Stomach (tissue), 9 donors: ENCODE results near the gene BRAF. TPM values are rescaled to one million over a fixed set of nuclear protein-coding genes. Genes with fewer than 3 reads are reported as not detected.

ENCODE experiments used
- DNase-seq, 2 donors: peaks; one replicate each; pipeline versions ENCODE4 v3.0.0 to v3.0.0-alpha.2; 2013 to 2019
- H3K27ac ChIP-seq, 5 donors: fragments of 200-600 bp in 4 of 5; sonication (generic) in 4 of 5; one replicate each; pipeline ENCODE4 v1.5.1; 2013 to 2019; ENCODE audit warnings: mild to moderate bottlenecking in 1 of 5, moderate library complexity in 1 of 5
- H3K27me3 ChIP-seq, 3 donors: fragments of 200-600 bp; sonication (generic); one replicate each; pipeline ENCODE4 v1.5.1; 2017 to 2019; ENCODE audit warnings: mixed run types in 1 of 3
- H3K36me3 ChIP-seq, 4 donors: fragments of 200-600 bp; sonication (generic); 1 replicate in 3 of 4; 2 replicates in 1 of 4; pipeline ENCODE4 v1.5.1; 2016 to 2019
- H3K4me1 ChIP-seq, 4 donors: fragments of 200-600 bp; sonication (generic); one replicate each; pipeline ENCODE4 v1.5.1; 2016 to 2019
- H3K4me3 ChIP-seq, 4 donors: fragments of 200-600 bp; sonication (generic) in 3 of 4; one replicate each; pipeline ENCODE4 v1.5.1; 2016 to 2019; ENCODE audit warnings: mild to moderate bottlenecking in 1 of 4
- H3K9me3 ChIP-seq, 4 donors: fragments of 200-600 bp; sonication (generic); one replicate each; pipeline ENCODE4 v1.5.1; 2016 to 2019
- EP300 ChIP-seq: sonication (generic); formaldehyde crosslinking; IDR thresholded peaks from one replicate; pipeline ENCODE4 v1.6.1; 2017; ENCODE audit warnings: antibody characterized with exemption
- POLR2A ChIP-seq, 4 donors: fragments of 450-650 bp; IDR thresholded peaks; one replicate each; pipeline ENCODE4 v1.6.1; 2016; ENCODE audit warnings: antibody characterized with exemption in 4 of 4, control low read depth in 2 of 4, mild to moderate bottlenecking in 1 of 4, moderate library complexity in 1 of 4
- POLR2AphosphoS5 ChIP-seq, 3 donors: sonication (generic); formaldehyde crosslinking; IDR thresholded peaks; one replicate each; pipeline ENCODE4 v1.6.1; 2016; ENCODE audit warnings: antibody characterized with exemption in 3 of 3
- WGBS, 5 donors: extraction: QIAGEN DNeasy Blood & Tissue Kit in 3 of 5; methylation state at CpG; one replicate each; pipeline versions ENCODE4 v1.1.5 to v1.1.7; 2013 to 2018; 5-methylcytosine and 5-hydroxymethylcytosine counted together
- intact Hi-C: fragments of 100-400 bp; cut with DNase I; formaldehyde crosslinking; loops from one replicate; pipeline ENCODE4 v1.15.1; 2023; ENCODE audit warnings: low total_unique reads
- polyA plus RNA-seq, 3 donors: library from polyadenylated mRNA; stranded (reverse); fragments of 200-250 nt; gene quantifications; one replicate each; pipeline ENCODE4 v1.2.3, GENCODE V29; 2013
- total RNA-seq, 5 donors: library from RNA; depleted of rRNA; stranded (reverse); fragments of >200 nt; gene quantifications; one replicate each; pipeline versions ENCODE4 v1.1.0 to v1.2.3, GENCODE V29; 2014 to 2016
- TF ChIP-seq, protein P1 (sequence below), 7 experiments: fragments of 450-650 bp in 4 of 7; fragments of 200-600 bp in 3 of 7; sonication (generic) in 3 of 7; IDR thresholded peaks; one replicate each; pipeline ENCODE4 v1.5.1; 2016 to 2019; ENCODE audit warnings: antibody characterized with exemption in 7 of 7, control low read depth in 2 of 7, mild to moderate bottlenecking in 1 of 7
- donor health status: healthy with polysubstance abuse.
- donor health status: Bipolar disorder and iron deficiency.
- donor health status: healthy.

The BRAF gene
- total and polyA plus RNA-seq, 8 donors: 3.9 to 105 (median 33.3) TPM

DNA sequence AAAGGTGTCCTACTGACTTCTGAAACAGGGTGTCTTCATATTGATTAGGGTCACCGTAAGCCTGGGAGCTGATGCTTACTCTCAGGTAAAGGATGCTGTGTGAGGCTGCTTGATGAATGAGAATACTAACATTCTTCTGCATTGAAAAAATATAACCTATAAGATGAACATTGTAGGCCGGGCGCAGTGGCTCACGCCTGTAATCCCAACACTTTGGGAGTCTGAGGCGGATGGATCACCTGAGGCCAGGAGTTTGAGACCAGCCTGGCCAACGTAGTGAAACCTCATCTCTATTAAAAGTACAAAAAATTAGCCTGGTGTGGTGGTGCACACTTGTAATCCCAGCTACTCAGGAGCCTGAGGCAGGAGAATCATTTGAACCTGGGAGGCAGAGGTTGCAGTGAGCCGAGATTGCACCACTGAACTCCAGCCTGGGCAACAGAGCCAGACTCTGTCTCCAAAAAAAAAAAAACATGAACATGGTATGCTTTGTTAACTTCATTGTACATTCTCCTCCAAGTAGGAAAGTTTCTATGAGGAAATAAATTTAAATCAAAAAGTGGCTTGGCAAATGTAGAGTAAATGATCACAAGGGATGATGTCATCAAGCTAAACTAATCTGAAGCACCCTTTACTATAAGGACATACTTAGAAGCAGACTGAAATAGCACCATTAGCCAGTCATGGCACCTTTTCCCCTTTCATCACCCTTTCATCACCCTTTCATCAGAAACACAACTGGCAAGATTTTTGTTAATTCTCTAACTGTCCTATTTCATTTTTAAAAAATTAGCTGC lies 1.5 kb upstream of the BRAF start:
- intact Hi-C loops: no loop called here
- no peak for DNase-seq
- H3K27ac ChIP-seq: no peak overlapping the region
- H3K4me1 ChIP-seq: peaks cover 8 to 35% (median 26%) of the 10 kb centered on the region in 4 donors
- TF ChIP-seq POLR2A (IDR thresholded peaks at IDR 0.05) (no peak), POLR2AphosphoS5 (IDR thresholded peaks at IDR 0.05) (no peak)
- TF ChIP-seq, protein P1, sequence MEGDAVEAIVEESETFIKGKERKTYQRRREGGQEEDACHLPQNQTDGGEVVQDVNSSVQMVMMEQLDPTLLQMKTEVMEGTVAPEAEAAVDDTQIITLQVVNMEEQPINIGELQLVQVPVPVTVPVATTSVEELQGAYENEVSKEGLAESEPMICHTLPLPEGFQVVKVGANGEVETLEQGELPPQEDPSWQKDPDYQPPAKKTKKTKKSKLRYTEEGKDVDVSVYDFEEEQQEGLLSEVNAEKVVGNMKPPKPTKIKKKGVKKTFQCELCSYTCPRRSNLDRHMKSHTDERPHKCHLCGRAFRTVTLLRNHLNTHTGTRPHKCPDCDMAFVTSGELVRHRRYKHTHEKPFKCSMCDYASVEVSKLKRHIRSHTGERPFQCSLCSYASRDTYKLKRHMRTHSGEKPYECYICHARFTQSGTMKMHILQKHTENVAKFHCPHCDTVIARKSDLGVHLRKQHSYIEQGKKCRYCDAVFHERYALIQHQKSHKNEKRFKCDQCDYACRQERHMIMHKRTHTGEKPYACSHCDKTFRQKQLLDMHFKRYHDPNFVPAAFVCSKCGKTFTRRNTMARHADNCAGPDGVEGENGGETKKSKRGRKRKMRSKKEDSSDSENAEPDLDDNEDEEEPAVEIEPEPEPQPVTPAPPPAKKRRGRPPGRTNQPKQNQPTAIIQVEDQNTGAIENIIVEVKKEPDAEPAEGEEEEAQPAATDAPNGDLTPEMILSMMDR (IDR thresholded peaks at IDR 0.05): no peak
- WGBS, 5 donors: 94 to 98% (median 96%) methylated on average over 7 of the region's 7 CpGs
- H3K4me3 ChIP-seq: no peak overlapping the region
- H3K36me3 ChIP-seq: no peaks in the 10 kb centered on the region
- no peaks in the 10 kb centered on the region for H3K27me3 ChIP-seq
- no peaks in the 10 kb centered on the region for H3K9me3 ChIP-seq

DNA sequence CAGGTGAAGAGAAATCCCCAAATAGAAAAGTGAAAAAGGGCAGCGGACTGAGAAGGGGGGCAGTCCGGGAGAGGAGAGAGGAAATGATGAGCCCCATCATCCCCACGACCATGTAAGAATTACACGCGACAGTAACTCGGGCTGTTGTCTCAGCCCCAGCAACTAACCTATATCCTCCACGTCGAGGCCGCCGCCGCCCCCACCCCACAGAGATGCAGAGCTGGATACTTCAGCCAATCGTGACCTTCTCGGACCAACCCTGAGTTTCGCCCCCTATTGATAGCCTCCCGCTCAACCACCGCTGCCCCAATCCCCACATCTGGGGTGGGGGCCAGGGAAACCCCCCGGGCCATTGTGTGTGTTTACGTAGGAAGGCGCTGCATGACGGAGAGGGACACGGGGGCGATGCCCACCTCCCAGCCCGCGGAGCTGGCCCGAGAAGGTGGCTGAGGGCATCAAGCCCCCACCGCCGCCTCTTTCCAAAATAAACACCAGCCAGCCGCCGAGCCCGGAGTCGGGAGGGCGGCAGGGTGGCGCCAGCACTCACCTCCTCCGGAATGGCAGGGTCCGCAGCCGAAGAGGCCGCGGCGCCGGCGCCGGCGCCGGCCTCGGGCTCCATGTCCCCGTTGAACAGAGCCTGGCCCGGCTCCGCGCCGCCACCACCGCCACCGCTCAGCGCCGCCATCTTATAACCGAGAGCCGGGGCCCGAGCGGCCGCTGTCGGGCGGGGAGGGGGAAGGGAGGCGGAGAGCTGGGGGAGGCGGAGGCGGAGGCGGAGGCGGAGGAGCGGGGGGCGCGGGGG lies 509 bp downstream of the BRAF start:
- peak overlapping the region; percentile 96 to 100 (median 99) for H3K27ac ChIP-seq
- H3K4me3 ChIP-seq: peak overlapping the region; percentile 85 to 97 (median 95)
- H3K27me3 ChIP-seq: no peaks in the 10 kb centered on the region
- H3K4me1 ChIP-seq: peaks cover 17 to 47% (median 38%) of the 10 kb centered on the region in 4 donors
- DNase-seq: peak; percentile 75 to 94
- 0 to 3% (median 0%) methylated on average over 16 to 69 of the region's 69 CpGs for WGBS, 5 donors
- TF ChIP-seq, protein P1 (IDR thresholded peaks at IDR 0.05): peak in 3 of 7 experiments; percentile 30 to 42 (median 39)
- no peak for TF ChIP-seq POLR2AphosphoS5 (IDR thresholded peaks at IDR 0.05)
- intact Hi-C loops: no loop called here
- H3K9me3 ChIP-seq: no peaks in the 10 kb centered on the region
- H3K36me3 ChIP-seq: no peaks in the 10 kb centered on the region

DNA sequence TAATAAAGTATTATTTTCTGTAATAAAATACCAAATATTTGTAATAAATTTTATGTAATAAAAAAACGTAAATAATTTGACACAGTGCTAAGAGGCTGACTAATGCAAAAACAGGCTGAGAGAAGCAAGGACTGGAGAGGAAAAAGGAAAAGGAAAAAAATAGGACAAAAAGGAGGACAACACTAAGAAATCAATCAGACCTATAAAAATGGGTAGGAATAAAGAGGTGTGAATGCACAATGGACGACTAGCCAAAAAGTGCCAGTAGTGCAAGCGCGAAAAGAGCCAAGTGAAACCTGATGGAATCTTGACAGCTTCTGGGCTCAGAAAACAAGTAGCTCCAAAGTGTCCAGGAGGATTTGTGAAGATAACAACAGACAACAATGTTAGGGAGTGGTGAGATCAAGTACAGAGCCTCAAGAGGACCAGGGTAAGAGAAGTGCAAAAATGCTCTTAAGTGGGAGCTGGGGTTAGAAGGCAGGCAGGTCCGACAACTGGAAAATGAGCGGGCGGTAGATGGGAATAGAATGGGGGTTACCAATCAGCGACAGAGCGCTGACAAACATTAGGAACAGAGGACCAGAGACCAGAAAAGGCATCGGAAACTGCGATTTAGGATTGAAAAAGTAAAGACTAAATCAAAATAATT lies 1.2 kb downstream of the BRAF start:
- H3K27me3 ChIP-seq: no peaks in the 10 kb centered on the region
- intact Hi-C loops: no loop called here
- H3K4me3 ChIP-seq: peak overlapping the region; percentile 85 to 97 (median 95)
- TF ChIP-seq POLR2AphosphoS5 (IDR thresholded peaks at IDR 0.05) (no peak), EP300 (no peak), POLR2A (IDR thresholded peaks at IDR 0.05) (no peak)
- TF ChIP-seq, protein P1 (IDR thresholded peaks at IDR 0.05): no peak
- WGBS, 5 donors: 4 to 7% (median 4%) methylated on average over 11 of the region's 11 CpGs
- H3K4me1 ChIP-seq: peaks cover 17 to 47% (median 38%) of the 10 kb centered on the region in 4 donors
- DNase-seq: peak in 1 of 2 donors; percentile 58
- no peaks in the 10 kb centered on the region for H3K9me3 ChIP-seq
- peak overlapping the region; percentile 96 to 100 (median 99) for H3K27ac ChIP-seq
- H3K36me3 ChIP-seq: no peaks in the 10 kb centered on the region

DNA sequence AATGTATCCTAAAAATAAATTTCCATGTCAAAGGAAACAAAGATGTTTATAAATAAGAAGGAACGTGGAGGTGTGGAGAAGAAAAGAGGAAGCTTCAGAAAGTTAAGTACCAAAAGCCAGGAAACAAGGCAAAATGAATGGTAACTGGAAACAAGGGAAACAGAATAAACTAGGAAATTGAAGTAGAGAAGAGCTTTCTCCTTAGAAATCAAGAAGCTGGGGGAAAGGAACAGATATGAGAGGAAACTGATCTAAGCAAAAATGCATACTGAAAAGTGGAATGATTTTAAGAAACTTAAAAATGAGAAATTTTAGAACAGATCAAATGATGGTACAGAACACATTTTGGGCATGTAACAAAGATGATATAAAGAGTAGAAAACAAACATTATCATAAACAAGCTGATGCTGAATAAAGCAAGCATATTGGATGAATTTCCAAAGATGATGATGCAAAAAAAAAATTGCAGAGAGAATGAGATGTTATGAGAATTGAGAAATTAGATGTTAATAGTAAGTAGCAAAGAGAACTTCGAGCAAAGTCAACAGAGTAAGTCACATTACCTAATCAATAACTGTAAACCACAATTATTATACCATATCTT lies 1.9 kb downstream of the BRAF start:
- Histone ChIP-seq H3K27me3 (no peaks in the 10 kb centered on the region), H3K9me3 (no peaks in the 10 kb centered on the region), H3K4me3 (peak overlapping the region in 3 of 4 donors; percentile 85 to 96 (median 94)), H3K36me3 (no peaks in the 10 kb centered on the region), H3K27ac (peak overlapping the region in 4 of 5 donors; percentile 6 to 99 (median 61)), H3K4me1 (peaks cover 17 to 53% (median 38%) of the 10 kb centered on the region in 4 donors)
- no peak for DNase-seq
- intact Hi-C loops: no loop called here
- TF ChIP-seq POLR2AphosphoS5 (IDR thresholded peaks at IDR 0.05) (no peak), POLR2A (IDR thresholded peaks at IDR 0.05) (no peak), EP300 (no peak)
- TF ChIP-seq, protein P1 (IDR thresholded peaks at IDR 0.05): no peak
- 18 to 57% (median 26%) methylated on average over 2 of the region's 2 CpGs for WGBS, 5 donors
